ENCODE data around the gene NECTIN2.
"Not testable (repeated sequence)": the region's sequence is repeated elsewhere in the genome, so short reads cannot be mapped to it uniquely, and the experiment has no call there.

The NECTIN2 gene

DNA sequence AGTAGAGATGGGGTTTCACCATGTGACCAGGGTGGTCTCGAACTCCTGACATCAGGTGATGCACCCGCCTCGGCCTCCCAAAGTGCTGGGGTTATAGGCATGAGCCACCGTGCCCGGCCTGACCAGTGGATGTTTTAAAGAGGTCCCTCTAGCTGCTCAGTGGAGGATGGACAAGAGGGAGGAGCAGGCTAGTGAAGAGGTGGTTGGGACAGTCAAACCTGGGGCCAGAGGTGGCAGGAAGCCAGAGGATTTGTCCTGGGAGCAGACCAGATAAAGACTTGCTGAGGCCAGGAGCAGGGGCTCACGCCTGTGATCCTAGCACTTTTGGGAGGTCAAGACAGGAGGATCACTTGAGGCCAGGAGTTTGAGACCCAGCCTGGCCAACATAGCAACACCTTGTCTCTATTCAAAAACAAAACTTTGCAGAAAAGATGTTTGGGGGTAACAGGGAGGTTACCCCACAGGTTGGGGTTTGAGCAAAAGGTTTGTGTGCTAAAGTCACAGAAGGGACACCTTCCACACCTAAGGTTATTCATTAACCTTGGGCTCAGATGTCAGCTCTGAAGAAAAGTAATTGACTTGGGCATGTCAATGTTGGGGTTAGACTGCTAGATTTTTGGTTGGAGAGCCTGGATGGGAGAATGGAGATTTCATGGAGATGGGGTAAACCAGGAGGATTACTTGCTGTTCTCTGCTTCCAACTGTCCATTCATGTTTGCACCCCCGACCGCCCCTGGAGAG, 28.2 kb upstream of the NECTIN2 start:
- no peak for DNase-seq (ENCODE audit: low read depth)

DNA sequence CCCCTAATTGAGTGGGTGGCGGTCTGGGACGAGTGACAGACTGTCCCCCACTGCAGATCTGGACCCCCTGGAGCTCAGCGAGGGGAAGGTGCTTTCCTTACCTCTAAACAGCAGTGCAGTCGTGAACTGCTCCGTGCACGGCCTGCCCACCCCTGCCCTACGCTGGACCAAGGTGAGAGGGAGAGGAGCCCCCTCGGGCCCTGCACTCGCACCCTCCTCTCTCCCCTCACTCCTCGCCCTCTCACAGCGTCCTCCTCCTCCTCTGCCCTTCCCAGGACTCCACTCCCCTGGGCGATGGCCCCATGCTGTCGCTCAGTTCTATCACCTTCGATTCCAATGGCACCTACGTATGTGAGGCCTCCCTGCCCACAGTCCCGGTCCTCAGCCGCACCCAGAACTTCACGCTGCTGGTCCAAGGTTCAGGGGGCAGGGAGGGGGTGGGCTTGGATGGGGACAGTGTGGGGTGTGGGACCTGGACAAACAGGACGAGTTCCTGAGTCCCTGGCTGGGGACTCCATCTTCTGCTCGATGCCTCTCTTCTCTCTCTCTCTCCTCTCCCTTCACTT, 27.5 kb upstream of the NECTIN2 start:
- DNase-seq (ENCODE audit: low read depth): no peak

DNA sequence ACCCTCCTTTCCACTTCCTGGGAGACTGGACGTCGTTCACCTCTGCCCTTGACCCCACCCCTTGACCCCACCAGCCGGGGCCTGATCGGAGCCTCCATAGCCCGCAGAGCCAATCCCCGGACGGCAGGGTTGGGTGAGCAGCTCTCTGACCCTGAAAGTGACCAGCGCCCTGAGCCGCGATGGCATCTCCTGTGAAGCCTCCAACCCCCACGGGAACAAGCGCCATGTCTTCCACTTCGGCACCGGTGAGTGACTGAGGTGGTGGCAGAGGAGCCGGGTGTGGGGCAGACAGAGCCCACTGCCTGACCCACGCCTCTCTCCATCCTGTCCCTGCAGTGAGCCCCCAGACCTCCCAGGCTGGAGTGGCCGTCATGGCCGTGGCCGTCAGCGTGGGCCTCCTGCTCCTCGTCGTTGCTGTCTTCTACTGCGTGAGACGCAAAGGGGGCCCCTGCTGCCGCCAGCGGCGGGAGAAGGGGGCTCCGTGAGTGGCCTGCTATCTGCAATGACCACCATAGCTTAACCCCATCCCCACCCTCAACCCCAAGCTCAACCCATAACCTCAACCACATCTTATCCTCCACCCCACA, 26.8 kb upstream of the NECTIN2 start:
- DNase-seq (ENCODE audit: low read depth): no peak

DNA sequence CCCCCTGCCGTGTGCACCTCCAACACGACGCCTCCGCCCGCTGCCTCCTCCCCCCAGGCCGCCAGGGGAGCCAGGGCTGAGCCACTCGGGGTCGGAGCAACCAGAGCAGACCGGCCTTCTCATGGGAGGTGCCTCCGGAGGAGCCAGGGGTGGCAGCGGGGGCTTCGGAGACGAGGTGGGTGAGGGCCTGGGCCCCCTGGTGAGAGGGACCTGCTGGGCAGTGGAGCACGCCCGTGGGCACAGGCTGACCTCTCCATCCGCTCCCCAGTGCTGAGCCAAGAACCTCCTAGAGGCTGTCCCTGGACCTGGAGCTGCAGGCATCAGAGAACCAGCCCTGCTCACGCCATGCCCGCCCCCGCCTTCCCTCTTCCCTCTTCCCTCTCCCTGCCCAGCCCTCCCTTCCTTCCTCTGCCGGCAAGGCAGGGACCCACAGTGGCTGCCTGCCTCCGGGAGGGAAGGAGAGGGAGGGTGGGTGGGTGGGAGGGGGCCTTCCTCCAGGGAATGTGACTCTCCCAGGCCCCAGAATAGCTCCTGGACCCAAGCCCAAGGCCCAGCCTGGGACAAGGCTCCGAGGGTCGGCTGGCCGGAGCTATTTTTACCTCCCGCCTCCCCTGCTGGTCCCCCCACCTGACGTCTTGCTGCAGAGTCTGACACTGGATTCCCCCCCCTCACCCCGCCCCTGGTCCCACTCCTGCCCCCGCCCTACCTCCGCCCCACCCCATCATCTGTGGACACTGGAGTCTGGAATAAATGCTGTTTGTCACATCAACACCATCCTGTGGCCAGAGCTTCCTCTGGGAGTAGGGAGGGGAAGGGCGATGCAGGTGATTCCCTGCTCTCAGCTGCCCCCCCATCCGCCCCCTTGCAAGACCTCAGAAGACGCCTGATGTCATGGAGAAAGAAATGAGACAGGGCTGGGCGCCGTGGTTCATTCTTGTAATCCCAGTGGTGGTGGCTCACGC, 25.2 kb upstream of the NECTIN2 start:
- DNase-seq (ENCODE audit: low read depth): no peak

DNA sequence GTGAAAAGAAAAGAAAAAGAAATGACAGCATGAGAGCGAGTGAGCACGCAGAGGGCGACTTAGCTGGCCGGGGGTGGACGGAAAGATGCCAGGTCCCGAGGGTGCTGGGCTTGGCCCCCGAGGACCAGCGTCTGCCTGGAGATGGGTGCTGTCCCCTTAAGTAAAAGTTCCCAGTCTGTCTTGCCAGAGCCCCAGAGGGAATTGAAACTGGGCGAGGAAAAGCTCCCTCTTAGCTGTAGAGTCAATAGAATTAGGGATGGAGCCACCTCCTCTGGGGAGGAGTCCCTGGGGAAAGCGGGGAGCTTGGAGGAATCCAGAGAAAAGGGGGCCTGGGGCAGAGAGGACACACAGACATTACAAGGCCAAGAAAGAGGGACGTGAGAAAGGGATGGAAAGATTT, 23.9 kb upstream of the NECTIN2 start:
- DNase-seq (ENCODE audit: low read depth): no peak

DNA sequence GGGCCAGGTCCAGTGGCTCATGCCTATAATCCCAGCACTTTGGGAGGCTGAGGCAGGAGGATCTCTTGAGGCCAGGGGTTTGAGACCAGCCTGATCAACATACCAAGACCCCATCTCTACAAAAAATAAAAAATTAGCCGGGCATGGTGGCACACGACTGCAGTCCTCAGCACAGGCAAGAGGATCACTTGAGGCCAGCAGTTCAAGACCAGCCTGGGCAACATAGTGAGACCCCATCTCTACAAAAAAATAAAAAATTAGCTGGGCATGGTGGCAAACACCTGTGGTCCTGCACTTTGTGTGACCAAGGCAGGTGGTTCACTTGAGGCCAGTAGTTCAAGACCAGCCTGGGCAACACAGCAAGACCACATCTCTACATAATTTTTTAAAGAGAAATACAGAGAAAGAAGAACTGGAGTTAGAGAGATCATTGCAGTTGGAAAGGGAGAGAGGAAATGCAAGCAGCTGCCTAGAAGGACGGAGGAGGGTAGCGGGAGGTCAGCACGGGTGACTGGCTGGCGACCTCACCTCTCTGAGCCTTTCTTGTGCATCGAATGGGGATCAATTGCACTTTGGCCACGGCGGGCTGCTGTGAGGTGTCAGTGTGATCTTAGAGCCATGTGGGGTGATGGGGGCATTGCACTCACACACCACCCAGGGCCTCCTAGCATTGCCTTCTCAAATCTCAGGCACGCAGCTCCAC, 23.3 kb upstream of the NECTIN2 start:
- DNase-seq (ENCODE audit: low read depth): no peak

DNA sequence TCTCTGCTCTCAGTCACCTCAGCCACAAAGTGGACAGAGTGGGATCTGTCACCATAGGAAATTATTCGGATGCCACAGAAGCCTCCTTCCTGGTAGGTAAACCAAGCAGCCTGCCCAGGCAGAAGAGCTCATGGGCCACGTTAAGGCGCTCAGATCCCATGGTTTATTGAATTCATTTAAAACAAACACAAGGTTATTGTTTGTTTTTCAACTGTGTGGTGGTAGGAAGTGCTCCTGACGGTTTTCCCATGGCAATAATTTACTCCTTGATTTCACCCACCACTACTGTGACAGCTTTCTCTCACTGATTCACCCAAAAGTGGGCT, 22.8 kb upstream of the NECTIN2 start:
- no peak for DNase-seq (ENCODE audit: low read depth)

DNA sequence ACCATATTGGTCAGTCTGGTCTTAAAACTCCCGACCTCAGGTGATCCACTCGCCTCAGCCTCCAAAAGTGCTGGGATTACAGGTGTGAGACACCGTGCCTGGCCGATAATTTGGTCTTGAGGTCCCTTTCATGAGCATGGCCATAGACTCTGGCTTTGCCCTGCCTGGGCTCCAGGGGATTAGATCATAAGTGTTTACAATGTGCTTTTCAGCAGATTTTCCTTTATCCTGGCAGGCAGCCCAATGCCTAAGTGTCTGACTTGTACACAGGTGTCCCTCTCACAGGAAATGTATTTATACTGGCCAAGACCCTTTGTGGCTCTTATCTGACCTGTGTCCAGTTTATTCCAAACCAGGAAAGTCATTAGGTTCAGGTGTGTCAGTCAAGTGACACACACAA, 21.3 kb upstream of the NECTIN2 start:
- no peak for DNase-seq (ENCODE audit: low read depth)

DNA sequence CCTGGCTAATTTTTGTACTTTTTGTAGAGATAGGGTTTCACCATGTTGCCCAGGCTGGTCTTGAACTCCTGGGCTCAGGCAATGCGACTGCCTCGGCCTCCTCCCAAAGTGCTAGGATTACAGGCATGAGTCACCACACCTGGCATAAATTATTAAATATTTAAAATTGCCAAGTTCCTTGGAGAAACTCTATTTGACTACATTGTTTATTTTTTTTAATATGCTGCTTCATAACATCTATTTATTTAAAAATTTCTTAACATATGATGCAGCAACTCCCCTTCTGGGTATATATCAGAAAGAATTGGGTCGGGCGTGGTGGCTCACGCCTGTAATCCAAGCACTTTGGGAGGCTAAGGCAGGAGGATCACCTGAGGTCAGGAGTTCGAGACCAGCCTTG, 13.2 kb upstream of the NECTIN2 start:
- not testable (repeated sequence) for DNase-seq (ENCODE audit: low read depth)

DNA sequence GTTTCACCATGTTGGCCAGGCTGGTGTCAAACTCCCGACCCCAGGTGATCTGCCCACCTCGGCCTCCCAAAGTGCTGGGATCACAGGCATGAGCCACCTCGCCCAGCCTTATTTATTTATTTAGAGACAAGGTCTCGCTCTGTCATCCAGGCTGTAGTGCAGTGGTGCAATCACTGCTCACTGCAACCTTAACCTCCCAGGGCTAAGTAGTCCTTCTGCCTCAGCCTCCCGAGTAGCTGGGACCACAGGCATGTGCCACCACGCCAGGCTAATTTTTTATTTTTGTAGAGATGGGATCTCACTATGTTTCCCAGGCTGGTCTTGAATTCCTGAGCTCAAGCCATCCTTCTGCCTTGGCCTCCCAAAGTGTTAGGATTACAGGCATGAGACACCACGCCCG, 11.7 kb upstream of the NECTIN2 start:
- DNase-seq (ENCODE audit: low read depth): not testable (repeated sequence)

DNA sequence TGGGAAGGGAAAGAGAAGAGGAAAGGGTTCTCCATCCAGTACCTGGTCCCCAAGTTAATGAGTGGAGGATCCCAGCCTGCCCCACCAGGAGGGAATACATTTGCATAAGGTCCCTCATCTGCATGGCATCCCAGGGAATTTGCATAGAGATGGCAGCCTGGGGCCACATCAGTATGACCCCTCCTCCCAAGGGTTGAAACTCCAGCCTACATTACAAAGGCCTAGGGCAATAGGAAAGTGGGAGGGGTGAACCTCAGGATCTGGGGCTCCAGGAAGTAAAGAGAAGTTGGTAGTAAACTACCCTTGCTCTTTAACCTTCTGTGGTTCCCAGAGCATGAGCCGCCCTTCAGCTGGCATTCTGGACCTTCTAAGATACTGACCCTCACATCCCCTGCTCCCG, 6.8 kb upstream of the NECTIN2 start:
- DNase-seq (ENCODE audit: low read depth): no peak

DNA sequence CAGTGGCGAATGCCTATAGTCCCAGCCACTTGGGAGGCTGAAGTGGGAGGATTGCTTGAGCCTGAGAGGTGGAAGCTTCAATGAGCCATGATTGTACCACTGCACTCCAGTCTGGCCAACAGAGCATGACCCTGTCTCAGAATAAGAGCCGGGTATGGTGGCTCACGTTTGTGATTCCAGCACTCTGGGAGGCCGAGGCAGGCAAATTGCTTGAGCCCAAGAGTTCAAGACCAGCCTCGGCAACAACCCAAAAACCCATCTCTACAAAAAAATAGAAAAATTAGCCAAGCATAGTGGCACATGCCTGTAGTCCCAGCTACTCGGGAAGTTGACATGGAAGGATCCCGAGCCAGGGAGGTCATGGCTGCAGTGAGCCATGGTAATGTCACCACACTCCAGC, 5.3 kb upstream of the NECTIN2 start:
- DNase-seq (ENCODE audit: low read depth): no peak

DNA sequence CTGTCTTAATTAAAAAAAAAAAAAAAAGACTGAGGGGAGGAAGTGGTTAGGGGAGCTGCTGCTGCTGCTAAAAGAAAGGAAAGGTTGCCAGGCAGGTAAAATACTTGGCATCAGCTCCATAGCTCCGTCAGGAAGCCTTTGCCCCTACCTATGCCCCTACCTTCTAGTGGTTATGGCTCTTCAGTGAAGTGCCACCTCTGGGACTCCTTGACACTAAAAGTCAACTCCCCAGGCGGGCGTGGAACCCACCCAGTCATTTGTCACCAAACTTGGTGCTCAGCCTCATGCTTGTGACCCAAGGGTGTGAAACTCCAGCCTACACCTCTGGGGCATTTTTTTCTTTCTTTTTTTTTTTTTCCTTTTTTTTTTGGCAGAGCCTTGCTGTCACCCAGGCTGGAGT, 4.9 kb upstream of the NECTIN2 start:
- no peak for DNase-seq (ENCODE audit: low read depth)

DNA sequence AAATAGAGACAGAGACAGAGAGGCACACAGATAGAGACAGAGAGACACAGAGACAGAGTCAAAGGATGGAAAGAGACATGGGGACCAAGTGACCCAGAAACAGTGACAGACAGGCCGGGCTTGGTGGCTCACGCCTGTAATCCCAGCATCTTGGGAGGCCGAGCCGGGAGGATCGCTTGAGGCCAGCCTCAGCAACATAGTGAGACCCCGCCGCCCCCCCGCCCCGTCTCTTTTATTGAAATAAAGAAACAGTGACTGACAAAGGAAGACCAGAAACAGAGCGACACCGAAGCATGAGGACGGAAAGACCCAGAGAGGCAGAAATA, 848 bp upstream of the NECTIN2 start:
- DNase-seq (ENCODE audit: low read depth): no peak

DNA sequence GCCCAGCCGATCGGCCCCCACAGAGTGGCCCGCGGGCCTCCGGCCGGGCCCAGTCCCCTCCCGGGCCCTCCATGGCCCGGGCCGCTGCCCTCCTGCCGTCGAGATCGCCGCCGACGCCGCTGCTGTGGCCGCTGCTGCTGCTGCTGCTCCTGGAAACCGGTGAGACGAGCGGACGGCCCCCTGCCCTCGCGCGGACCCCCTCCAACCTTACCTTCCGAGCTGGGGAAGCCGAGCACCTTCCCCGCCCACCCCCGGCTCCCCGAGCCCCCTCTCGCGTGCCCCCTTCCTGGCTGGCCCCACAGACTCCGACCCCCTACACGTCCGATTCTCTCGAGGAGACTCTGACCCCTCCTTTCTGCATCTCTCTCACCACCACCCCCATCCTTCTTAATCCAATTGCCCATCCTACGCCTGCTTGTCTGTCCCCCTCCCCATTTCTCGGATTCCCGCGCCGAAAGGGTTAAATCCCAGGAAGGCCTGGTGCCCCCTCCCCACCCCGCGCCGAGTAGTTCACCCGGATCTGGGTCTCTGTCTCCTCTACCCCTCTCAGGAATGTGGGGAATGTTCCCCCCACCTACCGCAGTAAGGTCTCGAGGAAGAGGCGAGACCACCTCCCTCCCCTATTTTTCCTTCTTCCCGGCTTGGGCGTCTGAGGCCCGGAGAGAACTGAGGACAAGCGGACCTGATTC, 502 bp downstream of the NECTIN2 start:
- DNase-seq (ENCODE audit: low read depth): no peak

DNA sequence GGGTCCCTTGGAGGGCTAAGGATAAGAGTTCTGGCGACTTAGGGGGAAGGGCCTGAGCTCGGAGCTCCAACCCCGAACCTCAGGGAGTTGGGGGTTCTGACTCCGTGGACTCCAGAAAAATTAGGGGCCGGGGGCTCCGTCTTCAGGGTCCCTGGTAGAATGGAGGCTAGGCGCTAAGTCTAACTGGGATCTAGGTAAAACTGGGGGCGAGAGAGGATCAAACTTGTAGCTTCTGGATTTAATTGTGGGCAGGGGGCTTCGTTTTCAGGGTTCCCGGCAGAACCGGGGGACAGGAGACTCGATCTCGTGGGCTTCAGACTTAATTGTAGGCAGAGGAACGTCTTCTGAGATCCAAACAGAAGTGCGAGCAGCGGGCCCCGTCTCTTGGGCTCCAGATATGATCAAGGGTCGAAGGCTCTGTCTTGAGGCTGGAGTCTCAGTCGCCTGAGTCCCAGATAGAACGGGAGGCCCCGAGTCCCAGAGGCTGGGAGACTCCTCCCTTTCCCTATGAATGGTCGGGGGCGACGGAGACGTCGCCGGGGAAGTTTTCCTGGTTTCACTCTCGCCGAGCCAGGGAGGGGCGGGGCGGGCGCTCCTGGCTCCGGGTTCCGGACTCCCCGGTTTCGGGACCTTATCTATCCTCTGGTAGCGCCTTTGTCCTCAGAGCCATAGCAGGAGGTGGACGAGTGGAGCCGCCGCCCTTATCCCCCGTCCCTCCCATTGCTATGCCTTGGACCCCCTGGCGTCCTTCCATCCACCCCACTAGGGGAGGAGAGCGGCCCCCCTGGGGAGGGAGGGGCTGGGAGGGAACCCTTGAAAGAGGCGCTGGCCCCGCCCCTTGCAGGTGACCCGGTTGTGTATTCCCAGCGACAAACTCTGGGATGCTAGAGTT, 1.3 kb downstream of the NECTIN2 start:
- DNase-seq (ENCODE audit: low read depth): no peak

DNA sequence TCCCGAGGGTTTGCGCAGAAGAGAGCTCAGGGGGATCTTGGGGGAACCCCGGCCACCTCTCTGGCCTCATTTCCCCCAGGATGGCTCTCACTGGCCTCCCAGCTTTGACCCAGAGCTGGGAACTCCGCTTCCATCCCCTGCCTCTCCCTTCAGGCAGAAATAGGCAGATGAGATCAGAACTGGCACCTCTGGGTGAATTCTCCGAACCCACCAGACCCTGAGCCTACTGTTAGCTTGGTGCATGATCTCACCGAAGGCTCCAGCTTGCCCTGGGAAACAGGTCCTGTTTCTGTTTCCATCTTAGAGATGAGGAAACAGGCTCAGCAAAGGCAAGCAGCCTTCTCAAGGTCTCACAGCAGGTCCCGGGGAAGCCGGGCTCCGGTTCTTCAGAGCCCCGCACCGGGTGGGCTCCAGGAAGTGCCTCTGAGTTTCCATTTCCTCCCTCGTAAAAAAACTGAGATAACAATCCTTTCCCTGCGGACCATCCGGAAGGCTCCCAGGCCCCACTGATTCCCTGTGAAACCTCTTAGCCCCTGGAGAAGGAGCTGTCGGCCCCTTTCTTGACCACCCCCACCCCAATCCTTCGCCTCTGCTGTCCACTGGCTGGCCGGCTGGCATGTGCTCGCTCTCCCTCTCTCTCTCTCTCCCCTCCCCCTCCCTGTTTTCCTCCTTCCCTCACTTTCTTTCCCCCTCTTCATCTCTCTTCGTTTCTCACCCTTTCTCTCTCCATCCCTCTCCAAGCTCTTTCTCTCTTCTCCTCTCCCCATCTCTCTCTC, 2.1 kb downstream of the NECTIN2 start:
- no peak for DNase-seq (ENCODE audit: low read depth)

DNA sequence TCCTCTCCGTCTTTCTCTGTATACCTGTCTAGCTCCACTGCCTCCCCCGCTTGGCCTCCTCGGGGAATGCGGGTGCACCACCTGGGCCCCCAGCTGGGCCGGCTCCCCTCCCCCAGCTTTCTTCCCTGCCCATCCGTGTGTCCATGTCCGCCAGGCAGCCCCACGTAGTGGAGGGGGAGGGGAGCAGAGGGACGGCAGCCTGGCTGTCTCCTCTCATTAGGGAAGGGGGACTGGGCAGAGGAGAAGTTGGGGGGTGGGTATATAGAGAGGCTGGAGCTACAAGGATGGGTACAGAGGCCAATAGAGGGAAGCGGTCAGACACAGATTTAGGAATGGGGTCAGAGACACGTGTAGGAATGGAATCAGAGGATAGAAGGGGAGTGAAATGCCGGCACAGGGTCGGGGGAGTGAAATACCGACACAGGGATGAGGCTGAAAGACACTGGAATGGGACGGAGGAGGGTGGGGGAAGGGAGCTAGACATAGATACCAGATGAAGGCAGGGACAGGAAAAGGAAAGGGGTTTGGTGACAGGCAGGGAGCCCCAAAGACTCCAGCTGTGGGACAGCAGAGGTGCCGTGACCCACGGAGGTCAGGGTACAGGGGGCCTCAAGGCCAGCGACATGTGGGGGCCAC, 2.8 kb downstream of the NECTIN2 start:
- no peak for DNase-seq (ENCODE audit: low read depth)

DNA sequence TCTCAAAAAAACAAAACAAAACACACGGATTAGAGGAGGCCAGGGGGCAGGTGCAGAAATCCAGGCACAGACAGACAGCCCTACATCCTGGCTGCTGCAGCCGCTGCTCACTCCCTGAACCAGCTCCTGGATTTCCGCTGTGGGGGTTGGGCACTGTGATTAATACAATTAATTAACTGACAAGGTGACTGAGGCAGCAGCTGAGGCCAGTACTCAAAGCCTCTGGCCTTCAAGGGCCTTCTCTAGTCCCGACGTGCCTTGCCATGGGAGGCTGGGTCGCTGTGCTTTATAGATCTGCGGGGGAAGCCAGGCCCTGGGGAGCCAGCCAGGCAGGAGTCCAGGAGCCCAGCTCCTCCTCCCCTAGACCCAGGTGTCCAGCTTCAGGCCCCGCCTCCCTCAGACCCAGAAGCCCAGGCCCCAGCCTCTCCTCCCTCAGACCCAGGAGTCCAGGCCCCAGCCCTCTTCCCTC, 4.6 kb downstream of the NECTIN2 start:
- no peak for DNase-seq (ENCODE audit: low read depth)
